MCF 10A (cell line): ENCODE data around the gene WIPF2. TPM values are rescaled to one million over a fixed set of nuclear protein-coding genes. Genes with fewer than 3 reads are reported as not detected.

Experiments used
- BruUV-seq: library from RNA; stranded (reverse); fragments of 400-500 nt; replicated peaks from 2 replicates; lab custom pipeline; 2021; lab: Mats Ljungman, UMichigan
- CTCF ChIA-PET: fragments of 300-600 bp; sonication (Branson Sonifier 250); formaldehyde crosslinking; extraction: SDS; loops from one replicate; lab custom pipeline; 2021; ENCODE audit warnings: antibody characterized with exemption, inconsistent platforms; lab: Yijun Ruan, JAX
- POLR2A ChIA-PET: fragments of 300-600, 350-650 bp; sonication (Branson Sonifier 250); formaldehyde crosslinking; extraction: SDS; loops from one replicate; lab custom pipeline; 2020; ENCODE audit warnings: antibody characterized with exemption, inconsistent platforms; lab: Yijun Ruan, JAX
- DNase-seq: peaks from one replicate; pipeline ENCODE4 v3.0.0-alpha.2; 2018; ENCODE audit not compliant: unreplicated experiment
- H3K27ac Mint-ChIP-seq: one replicate; pipeline ENCODE4 v1.8.0; 2022; ENCODE audit warnings: mild to moderate bottlenecking, low read depth, mixed read lengths; ENCODE audit not compliant: unreplicated experiment
- H3K27me3 Mint-ChIP-seq: one replicate; pipeline ENCODE4 v1.8.0; 2022; ENCODE audit warnings: mixed read lengths; ENCODE audit not compliant: insufficient read depth, unreplicated experiment
- H3K36me3 Mint-ChIP-seq: one replicate; pipeline ENCODE4 v1.8.0; 2022; ENCODE audit warnings: mild to moderate bottlenecking, moderate library complexity, mixed read lengths; ENCODE audit not compliant: insufficient read depth, unreplicated experiment
- H3K4me1 Mint-ChIP-seq: one replicate; pipeline ENCODE4 v1.8.0; 2022; ENCODE audit warnings: mixed read lengths; ENCODE audit not compliant: insufficient read depth, unreplicated experiment
- H3K4me3 Mint-ChIP-seq: one replicate; pipeline ENCODE4 v1.8.0; 2022; ENCODE audit warnings: mild to moderate bottlenecking, moderate library complexity, mixed read lengths; ENCODE audit not compliant: unreplicated experiment
- H3K9me3 Mint-ChIP-seq: one replicate; pipeline ENCODE4 v1.8.0; 2022; ENCODE audit warnings: mixed read lengths; ENCODE audit not compliant: unreplicated experiment
- CTCF ChIP-seq: fragments of 200-600 bp; IDR thresholded peaks from one replicate; pipeline ENCODE4 v1.8.0; 2022; ENCODE audit warnings: antibody characterized with exemption, mild to moderate bottlenecking; ENCODE audit not compliant: unreplicated experiment
- intact Hi-C: fragments of 100-400 bp; cut with micrococcal nuclease; formaldehyde crosslinking; loops from 2 replicates; pipeline ENCODE4 v1.14.1; 2022
- total RNA-seq: library from RNA; stranded (reverse); gene quantifications from 2 replicates; pipeline ENCODE4 v1.2.3, GENCODE V29; 2022

The WIPF2 gene
- total RNA-seq, 1 experiment from 2014 or later, result 32.8 TPM

DNA sequence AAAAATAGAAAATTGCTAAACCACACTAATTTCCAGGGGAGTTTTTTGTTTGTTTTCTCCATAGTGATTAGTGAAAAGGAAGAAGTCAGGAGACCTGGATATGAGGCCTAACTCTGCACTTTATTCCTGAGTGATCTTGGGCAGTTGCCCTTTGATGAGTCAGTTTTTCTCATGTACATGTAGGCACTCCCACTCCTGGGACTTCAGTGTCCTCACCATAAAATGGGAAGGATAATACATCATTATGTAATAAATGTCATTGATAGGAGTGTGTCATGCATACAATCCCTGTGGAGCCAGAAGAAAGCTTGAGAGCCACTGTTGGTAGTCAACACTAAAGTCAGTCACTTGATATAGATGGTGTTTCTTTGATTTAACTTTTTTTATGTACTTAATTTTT, 32.5 kb downstream of the WIPF2 start:
- peak; percentile 86 for DNase-seq
- no peak for TF ChIP-seq CTCF
- BruUV-seq, result no TSS peak
- Mint-ChIP-seq H3K4me3 (no peak overlapping the region), H3K27ac (peak overlapping the region; percentile 39), H3K9me3 (no peaks in the 10 kb centered on the region), H3K4me1 (peaks cover 9% of the 10 kb centered on the region), H3K27me3 (no peaks in the 10 kb centered on the region), H3K36me3 (peaks cover 20% of the 10 kb centered on the region)
- CTCF ChIA-PET, result interaction anchor here (1.2 to 1.6 kb wide), 2 partner anchors 31 to 138 kb away, joined by 3 to 7 read pairs; no protein-coding TSS in a partner anchor
- intact Hi-C loops, result no loop called here
- POLR2A ChIA-PET, result interaction anchor here (0.5 to 1.4 kb wide), 4 partner anchors 9 to 40 kb away, joined by 3 to 5 read pairs (median 4); no protein-coding TSS in a partner anchor

- ChIA-PET POLR2A (interaction anchor here (0.9 kb wide), 1 partner anchor 80 kb away, joined by 3 read pairs; no protein-coding TSS in a partner anchor), CTCF (no interaction called here)
- no peak overlapping the region for H3K27ac Mint-ChIP-seq
- no peaks in the 10 kb centered on the region for H3K9me3 Mint-ChIP-seq
- intact Hi-C loops, result no loop called here
- H3K27me3 Mint-ChIP-seq, result no peaks in the 10 kb centered on the region
- peaks cover 9% of the 10 kb centered on the region for H3K4me1 Mint-ChIP-seq
- H3K36me3 Mint-ChIP-seq, result peaks cover 40% of the 10 kb centered on the region
- DNase-seq, result no peak
- no TSS peak for BruUV-seq
- TF ChIP-seq CTCF, result no peak
- no peak overlapping the region for H3K4me3 Mint-ChIP-seq
These were observed 34.5 kb downstream of the WIPF2 start for GRCh38 chr17:40253565-40253964.

DNA sequence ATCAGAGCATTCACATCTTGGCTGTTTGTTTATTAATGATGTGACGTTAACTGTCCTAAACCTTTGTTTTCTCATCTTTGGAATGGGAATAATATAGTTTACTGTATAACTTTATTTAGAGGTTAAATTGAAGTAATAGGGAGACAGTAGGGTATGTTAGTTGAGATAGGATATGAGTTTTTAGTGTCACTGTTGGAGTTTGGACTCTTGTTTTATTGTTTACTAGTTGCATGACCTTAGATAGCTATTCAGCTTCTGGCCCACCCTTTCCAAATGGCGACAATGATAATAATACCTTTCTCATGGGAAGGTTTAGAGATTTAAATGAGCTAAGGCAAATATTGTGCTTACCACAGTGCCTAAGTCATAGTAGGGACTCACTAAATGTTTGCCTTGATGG, 40.4 kb downstream of the WIPF2 start:
- Mint-ChIP-seq H3K27ac (no peak overlapping the region), H3K36me3 (peaks cover 75% of the 10 kb centered on the region), H3K27me3 (no peaks in the 10 kb centered on the region), H3K9me3 (no peaks in the 10 kb centered on the region), H3K4me1 (no peaks in the 10 kb centered on the region), H3K4me3 (no peak overlapping the region)
- no peak for DNase-seq
- intact Hi-C loops, result no loop called here
- ChIA-PET POLR2A (interaction anchor here (1.3 kb wide), 1 partner anchor 18 kb away, joined by 5 read pairs; no protein-coding TSS in a partner anchor), CTCF (interaction anchor here (1.1 kb wide), 1 partner anchor 12 kb away, joined by 3 read pairs; no protein-coding TSS in a partner anchor)
- BruUV-seq, result no TSS peak
- TF ChIP-seq CTCF, result no peak

DNA sequence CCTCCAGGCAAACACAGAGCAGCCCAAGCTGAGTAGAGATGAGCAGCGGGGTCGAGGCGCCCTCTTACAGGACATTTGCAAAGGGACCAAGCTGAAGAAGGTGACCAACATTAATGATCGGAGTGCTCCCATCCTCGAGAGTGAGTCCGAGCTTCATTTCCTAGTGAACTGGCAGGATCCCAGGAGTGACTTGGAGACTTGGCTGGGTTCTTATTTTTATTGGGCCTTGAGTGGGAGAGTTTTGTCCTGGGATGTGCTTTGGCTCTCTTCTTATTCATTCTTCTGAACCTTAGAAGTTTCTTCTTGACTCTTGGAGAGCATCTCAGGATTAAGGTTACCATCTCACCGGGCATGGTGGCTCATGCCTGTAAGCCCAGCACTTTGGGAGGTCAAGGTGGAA, 41.4 kb downstream of the WIPF2 start:
- ChIA-PET POLR2A (interaction anchor here (1.3 to 1.4 kb wide), 2 partner anchors 19 to 23 kb away, joined by 3 to 5 read pairs; no protein-coding TSS in a partner anchor), CTCF (interaction anchor here (0.7 kb wide), 1 partner anchor 95 kb away, joined by 3 read pairs; no protein-coding TSS in a partner anchor)
- no peak for TF ChIP-seq CTCF
- intact Hi-C loops, result no loop called here
- Mint-ChIP-seq H3K4me3 (no peak overlapping the region), H3K4me1 (no peaks in the 10 kb centered on the region), H3K27me3 (no peaks in the 10 kb centered on the region), H3K36me3 (peaks cover 70% of the 10 kb centered on the region), H3K27ac (no peak overlapping the region), H3K9me3 (no peaks in the 10 kb centered on the region)
- BruUV-seq, result no TSS peak
- DNase-seq, result no peak
